Mammary epithelial cell (primary cell): Measurements from ENCODE around the gene HUS1B.

Experiments used
- CTCF ChIP-seq, 2 donors: IDR thresholded peaks in 1 of 2; conservative IDR thresholded peaks in 1 of 2; 2 replicates each; pipeline ENCODE4 v1.5.1; 2011 to 2012; ENCODE audit warnings: inconsistent platforms in 2 of 2, low read length in 2 of 2, mild to moderate bottlenecking in 2 of 2, control low read depth in 1 of 2, low read depth in 1 of 2; ENCODE audit not compliant: insufficient read depth in 1 of 2; ENCODE audit errors: extremely low read depth in 1 of 2
- EZH2 ChIP-seq: IDR thresholded peaks from 2 replicates; pipeline ENCODE4 v1.6.1; 2012; ENCODE audit warnings: low read length, inconsistent platforms, borderline replicate concordance

- TF ChIP-seq EZH2: no peak
- no peak for TF ChIP-seq CTCF (conservative IDR thresholded peaks at IDR 0.05 in 1 of 2, IDR thresholded peaks at IDR 0.05 in 1 of 2; ENCODE audit: extremely low read depth in 1 of 2, insufficient read depth in 1 of 2, low read depth in 1 of 2, low read length in 2 of 2)
Observed at GRCh38 chr6:689223-689622, 32.3 kb upstream of the HUS1B start.
